GM10266 (cell line): Measurements from ENCODE around the gene SBSN.
A peak's percentile ranks its signal among the peaks of the same experiment; 100 is the strongest.

Source experiments
- DNase-seq: peaks from one replicate; pipeline ENCODE4 v3.0.0; 2012; ENCODE audit errors: extremely low spot score
- TF ChIP-seq, protein P1 (sequence below): IDR thresholded peaks from 2 replicates; pipeline ENCODE4 v1.5.1; 2012; ENCODE audit warnings: mild to moderate bottlenecking, low read depth; ENCODE audit not compliant: control insufficient read depth, insufficient read depth; ENCODE audit errors: missing control alignments

The SBSN gene

DNA sequence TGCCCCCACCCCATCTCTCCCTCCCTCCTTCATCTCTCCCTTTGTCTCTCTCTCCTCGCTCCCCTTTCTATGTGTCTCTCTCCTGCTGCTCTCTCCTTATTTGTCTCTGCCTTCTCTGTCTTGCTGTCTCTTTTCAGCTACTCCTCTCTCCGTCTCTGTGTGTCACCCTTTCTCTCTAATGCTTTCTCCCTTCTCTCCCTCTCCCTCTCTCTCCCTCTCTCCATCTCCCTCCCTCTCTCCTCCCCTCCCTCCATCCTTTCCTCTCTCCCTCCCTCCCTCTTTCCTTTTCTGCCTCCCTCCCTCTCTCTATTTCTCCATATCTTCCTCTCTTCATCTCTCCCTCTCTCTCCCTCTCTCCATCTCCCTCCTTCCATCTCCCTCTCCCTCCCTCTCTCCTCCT lies 34.7 kb upstream of the SBSN start:
- TF ChIP-seq, protein P1, sequence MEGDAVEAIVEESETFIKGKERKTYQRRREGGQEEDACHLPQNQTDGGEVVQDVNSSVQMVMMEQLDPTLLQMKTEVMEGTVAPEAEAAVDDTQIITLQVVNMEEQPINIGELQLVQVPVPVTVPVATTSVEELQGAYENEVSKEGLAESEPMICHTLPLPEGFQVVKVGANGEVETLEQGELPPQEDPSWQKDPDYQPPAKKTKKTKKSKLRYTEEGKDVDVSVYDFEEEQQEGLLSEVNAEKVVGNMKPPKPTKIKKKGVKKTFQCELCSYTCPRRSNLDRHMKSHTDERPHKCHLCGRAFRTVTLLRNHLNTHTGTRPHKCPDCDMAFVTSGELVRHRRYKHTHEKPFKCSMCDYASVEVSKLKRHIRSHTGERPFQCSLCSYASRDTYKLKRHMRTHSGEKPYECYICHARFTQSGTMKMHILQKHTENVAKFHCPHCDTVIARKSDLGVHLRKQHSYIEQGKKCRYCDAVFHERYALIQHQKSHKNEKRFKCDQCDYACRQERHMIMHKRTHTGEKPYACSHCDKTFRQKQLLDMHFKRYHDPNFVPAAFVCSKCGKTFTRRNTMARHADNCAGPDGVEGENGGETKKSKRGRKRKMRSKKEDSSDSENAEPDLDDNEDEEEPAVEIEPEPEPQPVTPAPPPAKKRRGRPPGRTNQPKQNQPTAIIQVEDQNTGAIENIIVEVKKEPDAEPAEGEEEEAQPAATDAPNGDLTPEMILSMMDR, result no peak
- no peak for DNase-seq

DNA sequence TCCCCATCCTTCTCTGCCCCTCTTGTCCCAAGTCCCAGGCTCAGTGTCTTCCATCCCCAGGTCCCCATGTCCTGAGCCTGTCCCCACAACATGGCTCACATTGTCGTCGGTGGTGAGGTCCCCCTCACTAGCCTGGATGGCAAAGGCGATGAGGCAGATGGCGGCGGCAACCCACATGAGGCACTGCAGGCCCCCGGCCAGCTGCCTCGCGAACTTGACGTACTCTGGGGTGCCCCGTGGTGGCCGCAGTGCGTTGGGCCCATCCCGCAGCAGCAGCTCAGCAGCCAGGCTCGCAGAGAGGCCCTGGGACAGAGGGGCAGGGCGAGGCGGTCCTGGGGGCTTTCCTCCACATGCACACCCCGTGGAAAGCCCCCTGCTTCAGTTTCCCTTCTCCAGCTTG lies 34.2 kb upstream of the SBSN start:
- no peak for DNase-seq
- TF ChIP-seq, protein P1, result no peak

GRCh38 chr19:35561436-35561835 lies 33.3 kb upstream of the SBSN start:
- TF ChIP-seq, protein P1, result no peak
- no peak for DNase-seq

GRCh38 chr19:35560677-35561076 lies 32.6 kb upstream of the SBSN start:
- TF ChIP-seq, protein P1, result no peak
- no peak for DNase-seq

GRCh38 chr19:35560271-35560670 lies 32.2 kb upstream of the SBSN start:
- TF ChIP-seq, protein P1, result no peak
- no peak for DNase-seq

GRCh38 chr19:35559781-35560180 lies 31.7 kb upstream of the SBSN start:
- no peak for DNase-seq
- TF ChIP-seq, protein P1, result no peak

GRCh38 chr19:35559281-35559659 lies 31.2 kb upstream of the SBSN start:
- DNase-seq, result peak; percentile 74

More at GRCh38 chr19:35559281-35559659, 31.2 kb upstream of the SBSN start:
- TF ChIP-seq, protein P1, result no peak
